SK-N-SH treated with all-trans-retinoic acid at 6 μM for 48 hours (cell line): ENCODE measurements around the gene TMTC2.

ENCODE experiments used
- ATAC-seq: fragments of 200-7000 bp; cut with Tn5 transposase; 3 replicates; pipeline ENCODE4 v1.9.1; 2020; ENCODE audit warnings: mild to moderate bottlenecking, moderate library complexity
- ARNTL ChIP-seq: fragments of 450-650 bp; formaldehyde crosslinking; IDR thresholded peaks from 2 replicates; pipeline ENCODE4 v1.5.0; 2020; ENCODE audit warnings: low read depth, mild to moderate bottlenecking, moderate library complexity, borderline replicate concordance
- BACH2 ChIP-seq: fragments of 250-450 bp; sonication (Bioruptor Pico); IDR thresholded peaks from 2 replicates; pipeline ENCODE4 v1.9.0; 2021; ENCODE audit warnings: mild to moderate bottlenecking, borderline replicate concordance
- CSDC2 ChIP-seq: fragments of 250-450 bp; sonication (Bioruptor Pico); IDR thresholded peaks from 2 replicates; pipeline ENCODE4 v1.5.0; 2020; ENCODE audit warnings: mild to moderate bottlenecking, moderate library complexity
- ESRRG ChIP-seq: fragments of 250-450 bp; sonication (Bioruptor Pico); IDR thresholded peaks from 2 replicates; pipeline ENCODE4 v1.6.1; 2021; ENCODE audit warnings: mild to moderate bottlenecking
- GLIS3 ChIP-seq: fragments of 250-450 bp; sonication (Bioruptor Pico); IDR thresholded peaks from 2 replicates; pipeline ENCODE4 v1.5.0; 2020; ENCODE audit warnings: mild to moderate bottlenecking, moderate library complexity
- ISL1 ChIP-seq: fragments of 250-450 bp; sonication (Bioruptor Pico); IDR thresholded peaks from 2 replicates; pipeline ENCODE4 v2.1.2; 2022; ENCODE audit warnings: mild to moderate bottlenecking, moderate library complexity
- OSR1 ChIP-seq: fragments of 250-450 bp; sonication (Bioruptor Pico); IDR thresholded peaks from 2 replicates; pipeline ENCODE4 v1.8.0; 2022; ENCODE audit warnings: moderate library complexity, mild to moderate bottlenecking, inconsistent platforms
- PPARA ChIP-seq: fragments of 250-450 bp; sonication (Bioruptor Pico); IDR thresholded peaks from 2 replicates; pipeline ENCODE4 v1.5.0; 2020; ENCODE audit warnings: mild to moderate bottlenecking, borderline replicate concordance
- RARB ChIP-seq: fragments of 250-450 bp; sonication (Bioruptor Pico); IDR thresholded peaks from 2 replicates; pipeline ENCODE4 v1.8.0; 2021; ENCODE audit warnings: mild to moderate bottlenecking, moderate library complexity
- SNAI2 ChIP-seq: fragments of 250-450 bp; sonication (Bioruptor Pico); IDR thresholded peaks from 2 replicates; pipeline ENCODE4 v1.5.0; 2020; ENCODE audit warnings: mild to moderate bottlenecking, moderate library complexity
- TCF4 ChIP-seq: fragments of 250-450 bp; sonication (Bioruptor Pico); IDR thresholded peaks from 2 replicates; pipeline ENCODE4 v1.8.0; 2021; ENCODE audit warnings: mild to moderate bottlenecking, moderate library complexity, borderline replicate concordance
- TOX ChIP-seq: fragments of 250-450 bp; sonication (Bioruptor Pico); IDR thresholded peaks from 2 replicates; pipeline ENCODE4 v1.8.0; 2021; ENCODE audit warnings: mild to moderate bottlenecking, moderate library complexity, borderline replicate concordance
- ZC3H10 ChIP-seq: fragments of 250-450 bp; sonication (Bioruptor Pico); IDR thresholded peaks from 2 replicates; pipeline ENCODE4 v1.5.1; 2021; ENCODE audit warnings: mild to moderate bottlenecking, moderate library complexity
- ZFP3 ChIP-seq: fragments of 250-450 bp; sonication (Bioruptor Pico); IDR thresholded peaks from 2 replicates; pipeline ENCODE4 v1.5.0; 2020; ENCODE audit warnings: mild to moderate bottlenecking, moderate library complexity
- ZFP30 ChIP-seq: fragments of 450-650 bp; formaldehyde crosslinking; IDR thresholded peaks from 2 replicates; pipeline ENCODE4 v1.5.0; 2022; ENCODE audit warnings: mild to moderate bottlenecking, moderate library complexity
- ZNF565 ChIP-seq: fragments of 450-650 bp; formaldehyde crosslinking; conservative IDR thresholded peaks from 2 replicates; pipeline ENCODE4 v1.5.0; 2020; ENCODE audit warnings: low read depth, mild to moderate bottlenecking, moderate library complexity
- ZNF70 ChIP-seq: fragments of 450-650 bp; formaldehyde crosslinking; IDR thresholded peaks from 2 replicates; pipeline ENCODE4 v1.5.0; 2020; ENCODE audit warnings: mild to moderate bottlenecking, moderate library complexity
- ZNF8 ChIP-seq: fragments of 450-650 bp; formaldehyde crosslinking; IDR thresholded peaks from 2 replicates; pipeline ENCODE4 v1.5.0; 2020; ENCODE audit warnings: mild to moderate bottlenecking, moderate library complexity
- TF ChIP-seq, protein P1 (sequence below): fragments of 250-450 bp; sonication (Bioruptor Pico); IDR thresholded peaks from 2 replicates; pipeline ENCODE4 v1.8.0; 2021; ENCODE audit warnings: low read depth, mild to moderate bottlenecking, moderate library complexity, borderline replicate concordance
- TF ChIP-seq, protein P2 (sequence below): fragments of 250-450 bp; sonication (Bioruptor Pico); IDR thresholded peaks from 2 replicates; pipeline ENCODE4 v1.5.1; 2021; ENCODE audit warnings: mild to moderate bottlenecking, moderate library complexity
- TF ChIP-seq, protein P3 (sequence below): fragments of 250-450 bp; sonication (Bioruptor Pico); IDR thresholded peaks from 2 replicates; pipeline ENCODE4 v1.8.0; 2020; ENCODE audit warnings: mild to moderate bottlenecking, moderate library complexity, borderline replicate concordance
- TF ChIP-seq, protein P4 (sequence below): fragments of 250-450 bp; sonication (Bioruptor Pico); IDR thresholded peaks from 2 replicates; pipeline ENCODE4 v1.5.1; 2020; ENCODE audit warnings: low read depth, mild to moderate bottlenecking, moderate library complexity
- TF ChIP-seq, protein P5 (sequence below): fragments of 250-450 bp; sonication (Bioruptor Pico); IDR thresholded peaks from 2 replicates; pipeline ENCODE4 v1.5.0; 2020; ENCODE audit warnings: mild to moderate bottlenecking, moderate library complexity

TMTC2 gene

DNA sequence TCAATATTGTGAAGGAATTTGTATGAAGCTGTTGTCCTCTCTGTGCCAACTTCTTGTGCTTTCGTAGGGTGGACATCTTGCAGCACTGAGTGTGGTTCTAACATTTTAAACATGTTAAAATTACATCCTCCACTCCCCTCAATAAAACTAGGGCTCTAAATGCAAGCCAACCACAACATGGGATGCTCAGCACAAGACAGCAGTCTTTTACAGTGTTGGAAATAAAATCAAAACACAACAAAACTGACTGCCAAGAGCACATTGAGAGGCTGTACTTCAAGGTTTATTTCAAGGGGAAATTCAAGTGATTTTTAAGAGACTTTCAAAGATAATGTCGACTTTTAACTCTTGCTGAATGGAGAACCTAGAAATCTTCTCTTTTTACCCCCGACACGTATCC is 396.9 kb downstream of the TMTC2 start:
- ATAC-seq, result no peak
- TF ChIP-seq, protein P1, sequence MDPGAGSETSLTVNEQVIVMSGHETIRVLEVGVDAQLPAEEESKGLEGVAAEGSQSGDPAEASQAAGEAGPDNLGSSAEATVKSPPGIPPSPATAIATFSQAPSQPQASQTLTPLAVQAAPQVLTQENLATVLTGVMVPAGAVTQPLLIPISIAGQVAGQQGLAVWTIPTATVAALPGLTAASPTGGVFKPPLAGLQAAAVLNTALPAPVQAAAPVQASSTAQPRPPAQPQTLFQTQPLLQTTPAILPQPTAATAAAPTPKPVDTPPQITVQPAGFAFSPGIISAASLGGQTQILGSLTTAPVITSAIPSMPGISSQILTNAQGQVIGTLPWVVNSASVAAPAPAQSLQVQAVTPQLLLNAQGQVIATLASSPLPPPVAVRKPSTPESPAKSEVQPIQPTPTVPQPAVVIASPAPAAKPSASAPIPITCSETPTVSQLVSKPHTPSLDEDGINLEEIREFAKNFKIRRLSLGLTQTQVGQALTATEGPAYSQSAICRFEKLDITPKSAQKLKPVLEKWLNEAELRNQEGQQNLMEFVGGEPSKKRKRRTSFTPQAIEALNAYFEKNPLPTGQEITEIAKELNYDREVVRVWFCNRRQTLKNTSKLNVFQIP (CRISPR knock-in tag), result no peak
- TF ChIP-seq CSDC2 (CRISPR knock-in tag) (no peak), ZNF70 (CRISPR knock-in tag) (no peak), TOX (CRISPR knock-in tag) (no peak), PPARA (CRISPR knock-in tag) (no peak), BACH2 (CRISPR knock-in tag) (no peak), OSR1 (CRISPR knock-in tag) (no peak), ZFP30 (CRISPR knock-in tag) (no peak), TCF4 (CRISPR knock-in tag) (no peak), ZNF565 (no peak), ESRRG (CRISPR knock-in tag) (no peak), ARNTL (CRISPR knock-in tag) (no peak), ZC3H10 (no peak), SNAI2 (CRISPR knock-in tag) (no peak), RARB (no peak)
- TF ChIP-seq, protein P2, sequence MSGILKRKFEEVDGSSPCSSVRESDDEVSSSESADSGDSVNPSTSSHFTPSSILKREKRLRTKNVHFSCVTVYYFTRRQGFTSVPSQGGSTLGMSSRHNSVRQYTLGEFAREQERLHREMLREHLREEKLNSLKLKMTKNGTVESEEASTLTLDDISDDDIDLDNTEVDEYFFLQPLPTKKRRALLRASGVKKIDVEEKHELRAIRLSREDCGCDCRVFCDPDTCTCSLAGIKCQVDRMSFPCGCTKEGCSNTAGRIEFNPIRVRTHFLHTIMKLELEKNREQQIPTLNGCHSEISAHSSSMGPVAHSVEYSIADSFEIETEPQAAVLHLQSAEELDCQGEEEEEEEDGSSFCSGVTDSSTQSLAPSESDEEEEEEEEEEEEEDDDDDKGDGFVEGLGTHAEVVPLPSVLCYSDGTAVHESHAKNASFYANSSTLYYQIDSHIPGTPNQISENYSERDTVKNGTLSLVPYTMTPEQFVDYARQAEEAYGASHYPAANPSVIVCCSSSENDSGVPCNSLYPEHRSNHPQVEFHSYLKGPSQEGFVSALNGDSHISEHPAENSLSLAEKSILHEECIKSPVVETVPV (CRISPR knock-in tag), result no peak
- TF ChIP-seq, protein P3, sequence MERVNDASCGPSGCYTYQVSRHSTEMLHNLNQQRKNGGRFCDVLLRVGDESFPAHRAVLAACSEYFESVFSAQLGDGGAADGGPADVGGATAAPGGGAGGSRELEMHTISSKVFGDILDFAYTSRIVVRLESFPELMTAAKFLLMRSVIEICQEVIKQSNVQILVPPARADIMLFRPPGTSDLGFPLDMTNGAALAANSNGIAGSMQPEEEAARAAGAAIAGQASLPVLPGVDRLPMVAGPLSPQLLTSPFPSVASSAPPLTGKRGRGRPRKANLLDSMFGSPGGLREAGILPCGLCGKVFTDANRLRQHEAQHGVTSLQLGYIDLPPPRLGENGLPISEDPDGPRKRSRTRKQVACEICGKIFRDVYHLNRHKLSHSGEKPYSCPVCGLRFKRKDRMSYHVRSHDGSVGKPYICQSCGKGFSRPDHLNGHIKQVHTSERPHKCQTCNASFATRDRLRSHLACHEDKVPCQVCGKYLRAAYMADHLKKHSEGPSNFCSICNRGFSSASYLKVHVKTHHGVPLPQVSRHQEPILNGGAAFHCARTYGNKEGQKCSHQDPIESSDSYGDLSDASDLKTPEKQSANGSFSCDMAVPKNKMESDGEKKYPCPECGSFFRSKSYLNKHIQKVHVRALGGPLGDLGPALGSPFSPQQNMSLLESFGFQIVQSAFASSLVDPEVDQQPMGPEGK (CRISPR knock-in tag), result no peak
- TF ChIP-seq, protein P4, sequence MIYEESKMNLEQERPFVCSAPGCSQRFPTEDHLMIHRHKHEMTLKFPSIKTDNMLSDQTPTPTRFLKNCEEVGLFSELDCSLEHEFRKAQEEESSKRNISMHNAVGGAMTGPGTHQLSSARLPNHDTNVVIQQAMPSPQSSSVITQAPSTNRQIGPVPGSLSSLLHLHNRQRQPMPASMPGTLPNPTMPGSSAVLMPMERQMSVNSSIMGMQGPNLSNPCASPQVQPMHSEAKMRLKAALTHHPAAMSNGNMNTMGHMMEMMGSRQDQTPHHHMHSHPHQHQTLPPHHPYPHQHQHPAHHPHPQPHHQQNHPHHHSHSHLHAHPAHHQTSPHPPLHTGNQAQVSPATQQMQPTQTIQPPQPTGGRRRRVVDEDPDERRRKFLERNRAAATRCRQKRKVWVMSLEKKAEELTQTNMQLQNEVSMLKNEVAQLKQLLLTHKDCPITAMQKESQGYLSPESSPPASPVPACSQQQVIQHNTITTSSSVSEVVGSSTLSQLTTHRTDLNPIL (CRISPR knock-in tag), result no peak
- TF ChIP-seq, all 23 proteins: peak for 0

DNA sequence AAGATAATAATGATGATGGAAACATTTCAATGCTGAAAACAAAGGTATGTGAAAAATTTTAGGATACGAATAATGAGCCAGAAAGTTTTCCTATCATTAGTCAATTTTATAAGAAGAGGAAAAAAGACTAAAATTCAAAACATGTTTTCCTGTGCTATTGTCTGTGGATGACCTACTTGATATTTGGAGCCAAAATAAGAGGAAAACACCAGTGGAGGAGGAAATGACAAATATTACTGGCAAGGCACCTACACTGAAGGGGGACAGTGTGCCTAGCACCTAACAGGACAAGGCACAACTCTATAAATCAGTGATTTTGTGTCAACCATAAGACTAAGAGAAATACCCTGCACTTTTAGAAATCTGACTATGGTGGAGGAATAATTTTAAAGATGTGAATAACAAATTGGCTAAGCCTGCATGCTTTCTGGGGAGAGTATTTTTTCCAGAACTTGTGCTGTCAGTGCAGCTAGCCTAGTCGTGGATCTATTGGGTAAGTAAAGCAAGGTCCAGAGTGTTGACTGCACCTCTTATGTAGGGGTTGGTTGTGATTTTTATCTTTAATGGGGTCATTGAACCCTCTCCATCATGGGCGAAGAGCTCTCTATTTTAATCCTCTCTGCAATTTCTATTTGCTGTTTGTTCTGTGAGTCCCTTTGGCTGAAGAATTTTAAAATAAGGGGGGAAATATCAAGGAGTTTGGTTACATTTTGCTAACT is 398.0 kb downstream of the TMTC2 start:
- no peak for TF ChIP-seq SNAI2 (CRISPR knock-in tag)
- no peak for TF ChIP-seq BACH2 (CRISPR knock-in tag)
- TF ChIP-seq ZFP3 (CRISPR knock-in tag), result no peak
- no peak for TF ChIP-seq ARNTL (CRISPR knock-in tag)
- TF ChIP-seq OSR1 (CRISPR knock-in tag), result no peak
- TF ChIP-seq ESRRG (CRISPR knock-in tag), result no peak
- TF ChIP-seq, protein P4 (CRISPR knock-in tag), result no peak
- no peak for TF ChIP-seq ISL1
- no peak for TF ChIP-seq ZNF8
- TF ChIP-seq ZNF565, result no peak
- TF ChIP-seq RARB, result no peak
- TF ChIP-seq TCF4 (CRISPR knock-in tag), result no peak
- TF ChIP-seq PPARA (CRISPR knock-in tag), result no peak
- ATAC-seq, result no peak

DNA sequence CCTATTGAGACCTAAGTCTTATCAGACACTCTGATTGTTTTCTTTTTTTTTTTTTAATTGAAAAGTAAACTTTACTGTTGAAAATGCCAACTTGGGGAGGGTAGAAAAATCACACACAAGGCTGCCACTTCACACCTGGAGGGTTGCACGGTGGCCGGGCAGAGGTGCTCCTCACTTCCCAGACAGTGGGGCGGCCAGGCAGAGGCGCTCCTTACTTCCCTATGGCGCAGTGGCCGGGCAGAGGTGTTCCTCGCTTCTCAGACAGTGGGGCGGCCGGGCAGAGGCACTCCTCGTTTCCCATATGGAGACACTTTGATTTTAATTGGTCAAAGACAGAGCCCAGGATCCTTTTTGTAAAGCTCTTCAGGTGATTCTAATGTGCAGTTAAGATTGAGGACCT is 399.3 kb downstream of the TMTC2 start:
- no peak for ATAC-seq
- no peak for TF ChIP-seq ZC3H10
- TF ChIP-seq ZNF565, result no peak
- TF ChIP-seq, protein P5, sequence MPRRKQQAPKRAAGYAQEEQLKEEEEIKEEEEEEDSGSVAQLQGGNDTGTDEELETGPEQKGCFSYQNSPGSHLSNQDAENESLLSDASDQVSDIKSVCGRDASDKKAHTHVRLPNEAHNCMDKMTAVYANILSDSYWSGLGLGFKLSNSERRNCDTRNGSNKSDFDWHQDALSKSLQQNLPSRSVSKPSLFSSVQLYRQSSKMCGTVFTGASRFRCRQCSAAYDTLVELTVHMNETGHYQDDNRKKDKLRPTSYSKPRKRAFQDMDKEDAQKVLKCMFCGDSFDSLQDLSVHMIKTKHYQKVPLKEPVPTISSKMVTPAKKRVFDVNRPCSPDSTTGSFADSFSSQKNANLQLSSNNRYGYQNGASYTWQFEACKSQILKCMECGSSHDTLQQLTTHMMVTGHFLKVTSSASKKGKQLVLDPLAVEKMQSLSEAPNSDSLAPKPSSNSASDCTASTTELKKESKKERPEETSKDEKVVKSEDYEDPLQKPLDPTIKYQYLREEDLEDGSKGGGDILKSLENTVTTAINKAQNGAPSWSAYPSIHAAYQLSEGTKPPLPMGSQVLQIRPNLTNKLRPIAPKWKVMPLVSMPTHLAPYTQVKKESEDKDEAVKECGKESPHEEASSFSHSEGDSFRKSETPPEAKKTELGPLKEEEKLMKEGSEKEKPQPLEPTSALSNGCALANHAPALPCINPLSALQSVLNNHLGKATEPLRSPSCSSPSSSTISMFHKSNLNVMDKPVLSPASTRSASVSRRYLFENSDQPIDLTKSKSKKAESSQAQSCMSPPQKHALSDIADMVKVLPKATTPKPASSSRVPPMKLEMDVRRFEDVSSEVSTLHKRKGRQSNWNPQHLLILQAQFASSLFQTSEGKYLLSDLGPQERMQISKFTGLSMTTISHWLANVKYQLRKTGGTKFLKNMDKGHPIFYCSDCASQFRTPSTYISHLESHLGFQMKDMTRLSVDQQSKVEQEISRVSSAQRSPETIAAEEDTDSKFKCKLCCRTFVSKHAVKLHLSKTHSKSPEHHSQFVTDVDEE (CRISPR knock-in tag), result no peak
- no peak for TF ChIP-seq GLIS3
- no peak for TF ChIP-seq CSDC2 (CRISPR knock-in tag)
- TF ChIP-seq ISL1, result no peak
- no peak for TF ChIP-seq TOX (CRISPR knock-in tag)
